SK-N-SH treated with all-trans-retinoic acid at 6 μM for 48 hours (cell line): ENCODE data around the gene ZCCHC2.

ENCODE experiments used
- ATAC-seq: fragments of 200-7000 bp; cut with Tn5 transposase; 3 replicates; pipeline ENCODE4 v1.9.1; 2020; ENCODE audit warnings: mild to moderate bottlenecking, moderate library complexity
- BACH2 ChIP-seq: fragments of 250-450 bp; sonication (Bioruptor Pico); IDR thresholded peaks from 2 replicates; pipeline ENCODE4 v1.9.0; 2021; ENCODE audit warnings: mild to moderate bottlenecking, borderline replicate concordance
- CREB5 ChIP-seq: fragments of 250-450 bp; sonication (Bioruptor Pico); IDR thresholded peaks from 2 replicates; pipeline ENCODE4 v1.5.1; 2020; ENCODE audit warnings: low read depth, mild to moderate bottlenecking, moderate library complexity
- CSRNP3 ChIP-seq: fragments of 250-450 bp; sonication (Bioruptor Pico); IDR thresholded peaks from 2 replicates; pipeline ENCODE4 v1.5.1; 2021; ENCODE audit warnings: mild to moderate bottlenecking, moderate library complexity
- GLIS3 ChIP-seq: fragments of 250-450 bp; sonication (Bioruptor Pico); IDR thresholded peaks from 2 replicates; pipeline ENCODE4 v1.5.0; 2020; ENCODE audit warnings: mild to moderate bottlenecking, moderate library complexity
- ISL1 ChIP-seq: fragments of 250-450 bp; sonication (Bioruptor Pico); IDR thresholded peaks from 2 replicates; pipeline ENCODE4 v2.1.2; 2022; ENCODE audit warnings: mild to moderate bottlenecking, moderate library complexity
- OSR1 ChIP-seq: fragments of 250-450 bp; sonication (Bioruptor Pico); IDR thresholded peaks from 2 replicates; pipeline ENCODE4 v1.8.0; 2022; ENCODE audit warnings: moderate library complexity, mild to moderate bottlenecking, inconsistent platforms
- PATZ1 ChIP-seq: fragments of 250-450 bp; sonication (Bioruptor Pico); IDR thresholded peaks from 2 replicates; pipeline ENCODE4 v1.8.0; 2020; ENCODE audit warnings: mild to moderate bottlenecking, moderate library complexity, borderline replicate concordance
- POU6F1 ChIP-seq: fragments of 250-450 bp; sonication (Bioruptor Pico); IDR thresholded peaks from 2 replicates; pipeline ENCODE4 v1.8.0; 2021; ENCODE audit warnings: low read depth, mild to moderate bottlenecking, moderate library complexity, borderline replicate concordance
- RARB ChIP-seq: fragments of 250-450 bp; sonication (Bioruptor Pico); IDR thresholded peaks from 2 replicates; pipeline ENCODE4 v1.8.0; 2021; ENCODE audit warnings: mild to moderate bottlenecking, moderate library complexity
- SNAI2 ChIP-seq: fragments of 250-450 bp; sonication (Bioruptor Pico); IDR thresholded peaks from 2 replicates; pipeline ENCODE4 v1.5.0; 2020; ENCODE audit warnings: mild to moderate bottlenecking, moderate library complexity
- ZC3H10 ChIP-seq: fragments of 250-450 bp; sonication (Bioruptor Pico); IDR thresholded peaks from 2 replicates; pipeline ENCODE4 v1.5.1; 2021; ENCODE audit warnings: mild to moderate bottlenecking, moderate library complexity
- ZFP3 ChIP-seq: fragments of 250-450 bp; sonication (Bioruptor Pico); IDR thresholded peaks from 2 replicates; pipeline ENCODE4 v1.5.0; 2020; ENCODE audit warnings: mild to moderate bottlenecking, moderate library complexity
- ZFP30 ChIP-seq: fragments of 450-650 bp; formaldehyde crosslinking; IDR thresholded peaks from 2 replicates; pipeline ENCODE4 v1.5.0; 2022; ENCODE audit warnings: mild to moderate bottlenecking, moderate library complexity
- ZNF565 ChIP-seq: fragments of 450-650 bp; formaldehyde crosslinking; conservative IDR thresholded peaks from 2 replicates; pipeline ENCODE4 v1.5.0; 2020; ENCODE audit warnings: low read depth, mild to moderate bottlenecking, moderate library complexity
- ZNF70 ChIP-seq: fragments of 450-650 bp; formaldehyde crosslinking; IDR thresholded peaks from 2 replicates; pipeline ENCODE4 v1.5.0; 2020; ENCODE audit warnings: mild to moderate bottlenecking, moderate library complexity
- ZNF8 ChIP-seq: fragments of 450-650 bp; formaldehyde crosslinking; IDR thresholded peaks from 2 replicates; pipeline ENCODE4 v1.5.0; 2020; ENCODE audit warnings: mild to moderate bottlenecking, moderate library complexity

The ZCCHC2 gene

GRCh38 chr18:62584241-62585120, 61.7 kb downstream of the ZCCHC2 start:
- ATAC-seq: peak; percentile 93
- TF ChIP-seq POU6F1 (CRISPR knock-in tag): no peak

- ATAC-seq: no peak
- no peak for TF ChIP-seq SNAI2 (CRISPR knock-in tag)
- TF ChIP-seq CSRNP3: no peak
- no peak for TF ChIP-seq ISL1 (CRISPR knock-in tag)
- TF ChIP-seq ZFP3 (CRISPR knock-in tag): no peak
- TF ChIP-seq GLIS3 (CRISPR knock-in tag): no peak
- no peak for TF ChIP-seq ZNF8 (CRISPR knock-in tag)
- no peak for TF ChIP-seq ZFP30 (CRISPR knock-in tag)
- no peak for TF ChIP-seq OSR1
Observed at GRCh38 chr18:62585274-62586150, 62.7 kb downstream of the ZCCHC2 start.

GRCh38 chr18:62586151-62586774, 63.4 kb downstream of the ZCCHC2 start:
- ATAC-seq: peak; percentile 89

GRCh38 chr18:62586781-62587487, 64.1 kb downstream of the ZCCHC2 start:
- ATAC-seq: no peak
- TF ChIP-seq CREB5 (CRISPR knock-in tag) (no peak), ZNF70 (CRISPR knock-in tag) (no peak), GLIS3 (CRISPR knock-in tag) (no peak), PATZ1 (no peak), ZFP3 (CRISPR knock-in tag) (no peak), OSR1 (no peak), POU6F1 (CRISPR knock-in tag) (no peak)

More at GRCh38 chr18:62586151-62586774, 63.4 kb downstream of the ZCCHC2 start:
- no peak for TF ChIP-seq PATZ1
- TF ChIP-seq ZNF70 (CRISPR knock-in tag): no peak
- no peak for TF ChIP-seq ZNF565 (CRISPR knock-in tag)
- TF ChIP-seq ZFP30 (CRISPR knock-in tag): no peak
- no peak for TF ChIP-seq CSRNP3
- no peak for TF ChIP-seq BACH2 (CRISPR knock-in tag)
- no peak for TF ChIP-seq ISL1 (CRISPR knock-in tag)
- TF ChIP-seq ZFP3 (CRISPR knock-in tag): no peak
- no peak for TF ChIP-seq ZC3H10 (CRISPR knock-in tag)
- no peak for TF ChIP-seq RARB (CRISPR knock-in tag)
